ENCODE results near the gene PGBD5.

Gene PGBD5

GRCh38 chr1:230272557-230272956, 153.6 kb downstream of the PGBD5 start:
- H3K36me3 ChIP-seq = peaks cover 20 to 24% (median 22%) of the 10 kb centered on the region in 3 donors
- peak in 1 of 2 donors; percentile 38 for DNase-seq
- H3K4me1 ChIP-seq = peaks cover 0 to 50% (median 14%) of the 10 kb centered on the region in 4 donors
- no peak for TF ChIP-seq CTCF (IDR thresholded peaks at IDR 0.05)
- intact Hi-C loops (cut with DNase I; ENCODE audit: low total_unique reads) = no loop called here
- no peak overlapping the region for H3K4me3 ChIP-seq
- no peaks in the 10 kb centered on the region for H3K9me3 ChIP-seq
- H3K27me3 ChIP-seq = no peaks in the 10 kb centered on the region
- H3K27ac ChIP-seq = no peak overlapping the region

GRCh38 chr1:230271300-230272035, 154.7 kb downstream of the PGBD5 start:
- H3K4me1 ChIP-seq = peaks cover 0 to 55% (median 18%) of the 10 kb centered on the region in 4 donors
- intact Hi-C loops (cut with DNase I; ENCODE audit: low total_unique reads) = no loop called here
- peak in 1 of 2 donors; percentile 50 for DNase-seq
- no peak for TF ChIP-seq CTCF (IDR thresholded peaks at IDR 0.05)
- H3K27me3 ChIP-seq = no peaks in the 10 kb centered on the region
- no peaks in the 10 kb centered on the region for H3K9me3 ChIP-seq
- peak overlapping the region; percentile 61 to 71 for H3K27ac ChIP-seq
- no peak overlapping the region for H3K4me3 ChIP-seq
- H3K36me3 ChIP-seq = peaks cover 17 to 21% (median 18%) of the 10 kb centered on the region in 3 donors

GRCh38 chr1:230270559-230271281, 155.4 kb downstream of the PGBD5 start:
- intact Hi-C loops (cut with DNase I; ENCODE audit: low total_unique reads) = no loop called here
- peak in 1 of 2 donors; percentile 58 for DNase-seq
- H3K36me3 ChIP-seq = peaks cover 11 to 21% (median 13%) of the 10 kb centered on the region in 3 donors
- no peaks in the 10 kb centered on the region for H3K27me3 ChIP-seq
- H3K4me1 ChIP-seq = peaks cover 0 to 63% (median 18%) of the 10 kb centered on the region in 4 donors
- H3K9me3 ChIP-seq = no peaks in the 10 kb centered on the region
- peak overlapping the region; percentile 61 to 71 for H3K27ac ChIP-seq
- H3K4me3 ChIP-seq = no peak overlapping the region
- TF ChIP-seq CTCF (IDR thresholded peaks at IDR 0.05) = no peak

- H3K27ac ChIP-seq = peak overlapping the region; percentile 61 to 71
Observed at GRCh38 chr1:230270185-230270558, 156.0 kb downstream of the PGBD5 start.

More at GRCh38 chr1:230270185-230270558, 156.0 kb downstream of the PGBD5 start:
- Histone ChIP-seq H3K9me3 (no peaks in the 10 kb centered on the region), H3K36me3 (peaks cover 12 to 27% (median 14%) of the 10 kb centered on the region in 3 donors), H3K4me1 (peaks cover 0 to 64% (median 18%) of the 10 kb centered on the region in 4 donors), H3K27me3 (no peaks in the 10 kb centered on the region), H3K4me3 (no peak overlapping the region)
- intact Hi-C loops (cut with DNase I; ENCODE audit: low total_unique reads) = no loop called here
- TF ChIP-seq CTCF (IDR thresholded peaks at IDR 0.05) = no peak
- DNase-seq = peak in 1 of 2 donors; percentile 19
